Activated gamma-delta T cell treated with anti-CD3 and anti-CD28 coated beads, Interleukin-2, amount 50 U/mL, for 16 hours (primary cell): ENCODE data around the gene TNFSF4.

Source experiments
- DNase-seq: peaks from one replicate; pipeline ENCODE4 v3.0.0-alpha.2; 2020; ENCODE audit warnings: low read depth

TNFSF4 gene

GRCh38 chr1:173210716-173211231, 3.6 kb upstream of the TNFSF4 start:
- no peak for DNase-seq

GRCh38 chr1:173210283-173210682, 3.2 kb upstream of the TNFSF4 start:
- no peak for DNase-seq

- DNase-seq = no peak
These were observed 1.7 kb upstream of the TNFSF4 start for GRCh38 chr1:173208868-173209267.

GRCh38 chr1:173208146-173208545, 1.0 kb upstream of the TNFSF4 start:
- DNase-seq = no peak

- no peak for DNase-seq
These were observed 1.7 kb downstream of the TNFSF4 start for GRCh38 chr1:173205146-173206051.

- no peak for DNase-seq
These were observed 2.4 kb downstream of the TNFSF4 start for GRCh38 chr1:173204693-173205092.

- DNase-seq = no peak
These were observed 4.5 kb downstream of the TNFSF4 start for GRCh38 chr1:173202424-173203145.

- no peak for DNase-seq
These were observed 5.2 kb downstream of the TNFSF4 start for GRCh38 chr1:173201969-173202368.

GRCh38 chr1:173195596-173196088, 11.5 kb downstream of the TNFSF4 start:
- DNase-seq = no peak

- DNase-seq = no peak
These were observed 13.5 kb downstream of the TNFSF4 start for GRCh38 chr1:173193639-173194038.

GRCh38 chr1:173191011-173191705, 16.0 kb downstream of the TNFSF4 start:
- DNase-seq = no peak

- DNase-seq = no peak
These were observed 16.8 kb downstream of the TNFSF4 start for GRCh38 chr1:173190101-173190936.

GRCh38 chr1:173187671-173188237, 19.4 kb downstream of the TNFSF4 start:
- no peak for DNase-seq

- no peak for DNase-seq
These were observed 25.3 kb downstream of the TNFSF4 start for GRCh38 chr1:173181791-173182190.

- DNase-seq = no peak
These were observed 30.9 kb downstream of the TNFSF4 start for GRCh38 chr1:173176246-173176645.

- no peak for DNase-seq
These were observed 31.5 kb downstream of the TNFSF4 start for GRCh38 chr1:173175514-173176145.

GRCh38 chr1:173173388-173173787, 33.7 kb downstream of the TNFSF4 start:
- DNase-seq = no peak

- no peak for DNase-seq
These were observed 36.0 kb downstream of the TNFSF4 start for GRCh38 chr1:173171152-173171551.

- DNase-seq = no peak
These were observed 38.2 kb downstream of the TNFSF4 start for GRCh38 chr1:173168941-173169340.

GRCh38 chr1:173164686-173165085, 42.4 kb downstream of the TNFSF4 start:
- DNase-seq = no peak
